Osteoblast (primary cell): Measurements from ENCODE around the gene TMEM208. TPM values are rescaled to one million over a fixed set of nuclear protein-coding genes. Genes with fewer than 3 reads are reported as not detected.

Source experiments
- DNase-seq: peaks from one replicate; pipeline ENCODE4 v3.0.0; 2011; ENCODE audit warnings: low spot score, mixed read lengths; ENCODE audit not compliant: insufficient read length; ENCODE audit errors: missing footprints
- H2AFZ ChIP-seq: 2 replicates; pipeline ENCODE4 v1.6.0; 2011; ENCODE audit warnings: mild to moderate bottlenecking, low read length
- H3K27ac ChIP-seq: 2 replicates; pipeline ENCODE4 v1.5.1; 2011; ENCODE audit warnings: mild to moderate bottlenecking, low read depth, low read length, moderate library complexity
- H3K27me3 ChIP-seq: 2 replicates; pipeline ENCODE4 v1.6.0; 2012; ENCODE audit warnings: mild to moderate bottlenecking, control low read depth, inconsistent platforms, low read length, moderate library complexity; ENCODE audit not compliant: insufficient read depth
- H3K36me3 ChIP-seq: 2 replicates; pipeline ENCODE4 v1.5.1; 2011; ENCODE audit warnings: mild to moderate bottlenecking, low read length, control low read depth, moderate library complexity; ENCODE audit not compliant: insufficient read depth
- H3K4me1 ChIP-seq: 2 replicates; pipeline ENCODE4 v1.5.1; 2011; ENCODE audit warnings: mild to moderate bottlenecking, low read length, control low read depth, moderate library complexity; ENCODE audit not compliant: insufficient read depth
- H3K4me2 ChIP-seq: 2 replicates; pipeline ENCODE4 v1.6.0; 2011; ENCODE audit warnings: mild to moderate bottlenecking, low read length; ENCODE audit not compliant: insufficient read depth
- H3K4me3 ChIP-seq: fragments of 200-600 bp; sonication (generic); 3 replicates; pipeline ENCODE4 v1.5.1; 2012; ENCODE audit warnings: mild to moderate bottlenecking, low read length, inconsistent platforms; ENCODE audit not compliant: insufficient read depth
- H3K79me2 ChIP-seq: 2 replicates; pipeline ENCODE4 v1.6.0; 2012; ENCODE audit warnings: mild to moderate bottlenecking, low read length, control low read depth, inconsistent platforms; ENCODE audit not compliant: insufficient read depth
- H3K9me3 ChIP-seq: 2 replicates; pipeline ENCODE4 v1.5.1; 2011; ENCODE audit warnings: low read depth, low read length, control low read depth
- H4K20me1 ChIP-seq: 2 replicates; pipeline ENCODE4 v1.6.0; 2012; ENCODE audit warnings: mild to moderate bottlenecking, low read length, control low read depth; ENCODE audit not compliant: insufficient read depth
- total RNA-seq: library from RNA; depleted of rRNA; stranded (reverse); fragments of >200 nt; gene quantifications from 2 replicates; pipeline ENCODE4 v1.2.3, GENCODE V29; 2012
- TF ChIP-seq, protein P1 (sequence below): IDR thresholded peaks from 2 replicates; pipeline ENCODE4 v1.5.1; 2011; ENCODE audit warnings: mild to moderate bottlenecking, low read depth, low read length, moderate library complexity; ENCODE audit errors: extremely low read depth

TMEM208 gene
- total RNA-seq, 1 donor: 25.3 TPM

- Histone ChIP-seq H3K4me3 (no peak overlapping the region), H3K4me2 (no peak overlapping the region), H2AFZ (no peak overlapping the region), H3K4me1 (no peaks in the 10 kb centered on the region), H3K27me3 (no peaks in the 10 kb centered on the region), H3K27ac (no peak overlapping the region), H3K79me2 (no peaks in the 10 kb centered on the region), H4K20me1 (peaks cover 2% of the 10 kb centered on the region), H3K36me3 (no peaks in the 10 kb centered on the region), H3K9me3 (no peaks in the 10 kb centered on the region)
- DNase-seq: no peak
- TF ChIP-seq, protein P1, sequence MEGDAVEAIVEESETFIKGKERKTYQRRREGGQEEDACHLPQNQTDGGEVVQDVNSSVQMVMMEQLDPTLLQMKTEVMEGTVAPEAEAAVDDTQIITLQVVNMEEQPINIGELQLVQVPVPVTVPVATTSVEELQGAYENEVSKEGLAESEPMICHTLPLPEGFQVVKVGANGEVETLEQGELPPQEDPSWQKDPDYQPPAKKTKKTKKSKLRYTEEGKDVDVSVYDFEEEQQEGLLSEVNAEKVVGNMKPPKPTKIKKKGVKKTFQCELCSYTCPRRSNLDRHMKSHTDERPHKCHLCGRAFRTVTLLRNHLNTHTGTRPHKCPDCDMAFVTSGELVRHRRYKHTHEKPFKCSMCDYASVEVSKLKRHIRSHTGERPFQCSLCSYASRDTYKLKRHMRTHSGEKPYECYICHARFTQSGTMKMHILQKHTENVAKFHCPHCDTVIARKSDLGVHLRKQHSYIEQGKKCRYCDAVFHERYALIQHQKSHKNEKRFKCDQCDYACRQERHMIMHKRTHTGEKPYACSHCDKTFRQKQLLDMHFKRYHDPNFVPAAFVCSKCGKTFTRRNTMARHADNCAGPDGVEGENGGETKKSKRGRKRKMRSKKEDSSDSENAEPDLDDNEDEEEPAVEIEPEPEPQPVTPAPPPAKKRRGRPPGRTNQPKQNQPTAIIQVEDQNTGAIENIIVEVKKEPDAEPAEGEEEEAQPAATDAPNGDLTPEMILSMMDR: no peak
Measured at GRCh38 chr16:67210069-67210937, 16.6 kb upstream of the TMEM208 start.

GRCh38 chr16:67211674-67212073 is 15.3 kb upstream of the TMEM208 start:
- H3K36me3 ChIP-seq: no peaks in the 10 kb centered on the region
- H3K4me2 ChIP-seq: no peak overlapping the region
- no peaks in the 10 kb centered on the region for H3K27me3 ChIP-seq

DNA sequence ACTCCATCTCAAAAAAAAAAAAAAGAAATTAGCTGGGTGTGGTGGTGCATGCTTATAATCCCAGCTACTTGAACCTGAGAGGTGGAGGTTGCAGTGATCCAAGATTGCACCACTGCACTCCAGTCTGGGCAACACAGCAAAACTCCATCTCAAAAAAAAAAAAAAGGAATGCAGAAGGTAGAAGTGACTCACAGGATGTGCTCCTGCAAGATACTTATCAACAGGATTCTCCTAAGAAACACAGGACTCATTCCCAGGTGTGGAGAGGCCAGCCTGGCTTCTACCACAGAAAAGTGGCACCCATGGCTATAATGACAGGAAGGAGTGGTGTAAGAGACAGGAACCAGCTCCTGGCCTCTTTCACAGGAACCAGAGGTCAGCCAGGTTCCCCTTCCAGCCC is 14.2 kb upstream of the TMEM208 start:
- H2AFZ ChIP-seq: no peak overlapping the region
- no peaks in the 10 kb centered on the region for H3K79me2 ChIP-seq
- TF ChIP-seq, protein P1: no peak
- DNase-seq: no peak
- H3K4me2 ChIP-seq: no peak overlapping the region
- H3K9me3 ChIP-seq: no peaks in the 10 kb centered on the region
- H4K20me1 ChIP-seq: peaks cover 2% of the 10 kb centered on the region
- H3K27ac ChIP-seq: no peak overlapping the region
- H3K4me3 ChIP-seq: no peak overlapping the region
- no peaks in the 10 kb centered on the region for H3K4me1 ChIP-seq
- H3K27me3 ChIP-seq: no peaks in the 10 kb centered on the region
- H3K36me3 ChIP-seq: no peaks in the 10 kb centered on the region

More at GRCh38 chr16:67211674-67212073, 15.3 kb upstream of the TMEM208 start:
- Histone ChIP-seq H3K4me1 (no peaks in the 10 kb centered on the region), H3K79me2 (no peaks in the 10 kb centered on the region), H4K20me1 (peaks cover 2% of the 10 kb centered on the region), H3K4me3 (no peak overlapping the region), H2AFZ (no peak overlapping the region), H3K9me3 (no peaks in the 10 kb centered on the region), H3K27ac (no peak overlapping the region)
- no peak for DNase-seq
- TF ChIP-seq, protein P1: no peak

GRCh38 chr16:67213197-67214019 is 13.5 kb upstream of the TMEM208 start:
- H3K4me2 ChIP-seq: no peak overlapping the region
- H3K36me3 ChIP-seq: no peaks in the 10 kb centered on the region
- H3K4me3 ChIP-seq: no peak overlapping the region
- no peaks in the 10 kb centered on the region for H3K4me1 ChIP-seq
- TF ChIP-seq, protein P1: no peak
- no peak overlapping the region for H3K27ac ChIP-seq
- H2AFZ ChIP-seq: no peak overlapping the region
- H3K9me3 ChIP-seq: no peaks in the 10 kb centered on the region
- no peaks in the 10 kb centered on the region for H3K79me2 ChIP-seq
- H4K20me1 ChIP-seq: peaks cover 2% of the 10 kb centered on the region
- H3K27me3 ChIP-seq: no peaks in the 10 kb centered on the region
- DNase-seq: no peak
